GM18519 (cell line): ENCODE data around the gene GJB3.
"Not testable (repeated sequence)": the region's sequence is repeated elsewhere in the genome, so short reads cannot be mapped to it uniquely, and the experiment has no call there.

ENCODE experiments used
- ATAC-seq: cut with Tn5 transposase; IDR thresholded peaks from one replicate; pipeline ENCODE4 v1.9.1; 2021; ENCODE audit warnings: mild to moderate bottlenecking, moderate library complexity; ENCODE audit not compliant: unreplicated experiment, low FRiP score

The GJB3 gene

DNA sequence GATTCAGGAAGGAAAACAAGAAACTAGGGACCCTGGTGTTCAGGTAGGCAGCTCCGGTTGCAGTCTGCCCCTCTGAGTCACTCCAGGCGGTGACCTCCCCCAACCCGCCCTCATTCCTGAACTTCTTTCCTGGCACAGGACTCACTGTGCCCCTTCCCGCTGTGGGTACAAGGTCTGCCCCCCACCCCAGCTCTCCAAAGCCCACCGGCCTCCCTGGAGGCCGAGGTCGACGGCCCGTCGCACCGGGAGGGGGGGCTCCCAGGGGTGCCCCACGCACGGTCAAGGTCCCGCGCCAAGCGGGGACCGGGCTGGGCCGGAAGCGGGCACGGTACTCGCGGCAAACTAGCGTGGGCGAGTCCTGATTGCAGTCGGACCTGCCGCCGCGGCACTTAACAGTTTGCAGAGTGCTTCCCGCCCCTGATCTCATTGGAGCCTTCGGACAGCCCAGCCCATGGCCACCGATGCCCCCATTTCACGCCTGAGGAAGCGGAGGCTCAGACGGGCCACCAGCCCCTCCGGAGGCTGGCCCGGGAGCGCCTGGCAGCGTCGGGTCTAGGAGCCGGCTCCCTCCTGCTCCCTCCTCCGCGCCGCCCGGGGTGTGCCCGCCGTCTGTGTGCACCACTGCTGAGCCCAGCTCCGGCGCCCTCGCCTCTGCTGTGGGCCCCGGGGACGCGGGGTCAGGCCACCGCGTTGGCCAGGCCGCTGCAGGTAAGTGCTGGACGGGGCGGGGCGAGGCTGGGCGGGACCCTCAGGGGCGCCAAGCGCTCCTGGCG lies at the start of gene GJB3:
TSS of gene GJB3 (plus strand) at position 144 of the 773 bp plus-strand sequence. CDS start 3,549 bp downstream, outside the sequence.
- no peak for ATAC-seq

DNA sequence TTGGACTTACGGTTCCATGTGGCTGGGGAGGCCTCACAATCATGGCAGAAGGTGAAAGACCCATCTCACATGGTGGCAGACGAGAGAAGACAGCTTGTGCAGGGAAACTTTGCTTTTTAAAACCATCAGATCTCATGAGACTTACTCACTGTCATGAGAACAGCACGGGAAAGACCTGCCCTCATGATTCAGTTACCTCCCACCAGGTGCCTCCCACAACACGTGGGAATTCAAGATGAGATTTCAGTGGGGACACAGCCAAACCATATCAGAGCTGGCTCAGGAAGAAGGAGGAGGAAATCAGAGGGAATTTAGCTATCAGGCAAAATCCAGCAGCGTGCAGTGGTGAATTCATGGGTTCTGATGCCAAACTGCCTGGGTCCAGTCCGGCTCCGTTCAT lies 48.2 kb upstream of the GJB3 start:
- not testable (repeated sequence) for ATAC-seq

DNA sequence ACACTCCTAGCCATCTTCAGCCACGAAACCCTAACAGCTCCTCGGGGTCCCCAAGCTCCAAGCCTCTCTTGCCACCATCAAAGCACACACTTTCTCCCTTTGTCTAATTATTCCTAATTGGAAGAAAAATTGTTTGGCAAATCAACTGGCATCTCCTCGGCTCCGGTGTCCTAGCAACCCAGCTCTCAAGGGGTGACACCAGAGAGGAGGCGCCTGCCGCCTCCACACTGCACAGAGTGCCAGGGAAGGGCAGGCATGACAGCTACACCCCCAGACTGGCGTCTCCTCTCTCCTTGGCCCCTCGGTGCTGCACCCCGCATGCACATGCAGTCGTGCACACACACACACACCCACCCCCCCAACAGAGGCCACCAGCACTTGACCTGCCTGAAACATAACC lies 44.3 kb upstream of the GJB3 start:
- ATAC-seq: no peak

DNA sequence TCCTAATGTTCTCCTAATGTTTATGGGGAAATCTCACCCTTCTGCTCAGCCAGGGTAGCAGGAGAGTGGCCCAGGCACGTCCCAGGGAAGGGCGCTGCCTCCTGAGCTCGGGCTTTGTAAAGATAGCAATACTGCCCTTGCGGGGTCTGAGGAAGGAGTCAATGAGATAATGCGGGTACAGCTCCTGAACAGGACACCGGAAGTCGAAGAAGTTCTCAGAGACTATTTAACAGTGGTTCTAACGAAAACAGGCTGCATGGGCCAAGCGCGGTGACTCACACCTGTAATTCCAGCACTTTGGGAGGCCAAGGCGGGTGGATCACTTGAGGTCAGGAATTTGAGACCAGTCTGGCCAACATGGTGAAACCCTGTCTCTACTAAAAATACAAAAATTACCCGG lies 43.8 kb upstream of the GJB3 start:
- not testable (repeated sequence) for ATAC-seq

GRCh38 chr1:34739613-34740012 lies 41.4 kb upstream of the GJB3 start:
- ATAC-seq: no peak

GRCh38 chr1:34740161-34740868 lies 40.7 kb upstream of the GJB3 start:
- no peak for ATAC-seq

- no peak for ATAC-seq
Observed at GRCh38 chr1:34742667-34743270, 38.2 kb upstream of the GJB3 start.

GRCh38 chr1:34743775-34744174 lies 37.2 kb upstream of the GJB3 start:
- no peak for ATAC-seq

GRCh38 chr1:34744851-34745250 lies 36.2 kb upstream of the GJB3 start:
- no peak for ATAC-seq

GRCh38 chr1:34745666-34746065 lies 35.3 kb upstream of the GJB3 start:
- ATAC-seq: no peak

- no peak for ATAC-seq
Observed at GRCh38 chr1:34746101-34746500, 34.9 kb upstream of the GJB3 start.

DNA sequence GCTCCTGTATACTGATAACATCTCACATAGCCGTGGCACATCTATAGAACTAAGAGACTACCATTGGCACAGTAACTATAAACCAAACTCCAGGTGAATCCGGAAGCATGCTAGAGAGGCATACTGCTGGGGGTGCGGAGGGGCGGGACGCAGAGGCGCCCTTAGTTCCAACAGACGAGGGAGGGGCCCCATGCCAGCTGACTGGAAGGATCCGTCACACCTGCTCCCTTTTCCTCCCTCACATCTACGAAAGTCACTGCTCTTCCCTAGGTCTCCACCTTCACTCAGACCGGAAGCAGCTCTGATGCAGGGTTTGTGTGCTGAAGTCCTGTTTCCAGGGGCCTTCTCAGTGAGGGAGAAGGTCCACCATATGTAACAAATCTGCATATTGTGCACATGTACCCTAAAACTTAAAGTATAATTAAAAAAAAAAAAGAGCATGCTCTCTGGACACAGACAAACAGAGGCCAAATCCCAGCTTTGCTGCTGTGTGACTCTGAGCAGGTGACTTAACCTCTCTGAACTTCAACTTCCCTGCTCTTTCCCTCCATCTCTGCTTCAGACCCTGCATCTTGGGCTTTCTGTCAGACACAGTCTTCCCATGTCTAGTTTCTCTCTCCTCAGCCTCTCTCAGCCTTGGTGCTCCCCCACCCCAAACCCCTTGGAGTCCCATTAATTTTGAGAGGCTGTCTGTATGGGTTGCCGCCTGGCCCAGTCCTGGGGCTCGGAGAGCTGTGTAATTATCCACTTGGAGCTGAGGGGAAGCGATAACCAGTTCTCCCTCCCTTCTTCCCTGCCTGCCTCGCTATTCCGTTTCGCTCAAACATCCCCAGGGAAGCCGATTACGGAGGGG lies 34.0 kb upstream of the GJB3 start:
- ATAC-seq: no peak

DNA sequence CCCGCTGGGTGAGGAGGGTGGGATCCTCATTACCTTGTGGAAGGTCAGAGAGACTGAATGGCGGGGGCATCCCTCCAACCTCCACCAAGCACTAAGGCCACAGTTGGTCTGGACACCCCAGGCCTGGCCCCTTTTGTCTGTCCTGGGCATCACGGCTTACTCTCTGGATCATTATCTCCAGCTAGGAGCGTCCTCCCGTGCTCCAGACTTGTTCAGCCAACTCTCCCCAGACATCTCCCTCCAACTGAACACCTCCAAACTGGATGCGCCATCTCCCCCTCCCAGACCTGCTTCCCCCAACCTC lies 33.4 kb upstream of the GJB3 start:
- ATAC-seq: no peak

DNA sequence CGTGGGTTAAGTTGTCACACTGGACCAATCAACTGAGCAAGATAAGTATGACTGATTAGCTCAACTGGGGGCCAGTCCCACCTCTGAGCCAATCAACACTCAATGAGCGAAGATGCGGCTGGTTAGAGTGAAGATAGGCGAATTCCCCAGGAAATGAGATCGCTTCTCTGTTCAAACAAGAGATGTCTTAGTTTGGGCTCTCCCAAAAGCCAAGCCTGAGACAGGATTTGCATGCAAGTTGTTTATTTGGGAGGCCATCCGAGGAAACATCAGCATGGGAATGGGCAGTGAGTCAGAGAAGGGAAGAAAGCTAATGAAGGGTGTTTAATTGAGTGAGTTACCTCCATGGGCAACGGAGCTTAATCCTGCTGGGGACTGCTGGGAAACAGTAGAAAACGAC lies 31.0 kb upstream of the GJB3 start:
- ATAC-seq: no peak

DNA sequence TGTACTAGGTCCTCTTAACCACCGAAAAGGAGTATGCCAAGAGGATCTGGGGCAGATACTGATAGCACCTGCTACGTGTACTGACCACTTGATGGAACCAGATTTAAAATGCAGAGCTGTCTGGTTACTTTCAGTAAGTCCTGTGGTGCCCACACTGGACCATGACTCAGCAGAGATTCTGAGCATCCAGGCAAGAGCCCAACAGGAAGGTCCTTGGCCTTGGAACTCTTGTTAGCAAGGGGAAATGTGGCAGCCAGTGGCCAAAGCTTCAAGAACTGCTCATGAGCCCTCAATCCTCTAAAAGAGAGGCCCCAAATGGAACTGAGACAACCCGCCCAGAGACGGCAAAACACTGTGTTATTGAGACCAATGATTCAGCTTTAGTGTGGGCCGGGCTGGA lies 30.4 kb upstream of the GJB3 start:
- no peak for ATAC-seq

- no peak for ATAC-seq
Observed at GRCh38 chr1:34753163-34753562, 27.9 kb upstream of the GJB3 start.

GRCh38 chr1:34754964-34755637 lies 25.9 kb upstream of the GJB3 start, which contains the start of gene GJB5:
Gene GJB5, plus strand, starts transcription at chr1:34755047. Its CDS starts 2,284 bp downstream, at chr1:34757331.
- ATAC-seq: no peak

DNA sequence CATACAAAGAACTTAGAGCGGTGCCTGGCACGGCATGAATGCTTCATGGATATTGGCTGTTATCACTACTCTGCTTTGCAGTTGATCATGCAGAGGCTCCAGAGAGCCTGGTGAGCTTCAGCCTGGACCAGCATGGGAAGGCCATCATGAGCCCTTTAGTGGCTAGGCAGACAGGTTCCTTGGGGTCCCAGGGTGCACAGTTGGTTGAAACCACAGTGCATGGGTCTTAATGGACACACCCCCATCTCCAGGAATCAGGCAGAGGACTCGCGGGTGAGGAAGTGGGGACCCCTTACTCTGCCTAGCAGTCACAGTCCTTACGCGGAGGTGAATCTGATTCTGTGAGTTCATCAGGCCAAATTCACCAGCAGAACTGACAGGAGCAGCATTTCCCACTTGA lies 25.1 kb upstream of the GJB3 start:
- no peak for ATAC-seq

DNA sequence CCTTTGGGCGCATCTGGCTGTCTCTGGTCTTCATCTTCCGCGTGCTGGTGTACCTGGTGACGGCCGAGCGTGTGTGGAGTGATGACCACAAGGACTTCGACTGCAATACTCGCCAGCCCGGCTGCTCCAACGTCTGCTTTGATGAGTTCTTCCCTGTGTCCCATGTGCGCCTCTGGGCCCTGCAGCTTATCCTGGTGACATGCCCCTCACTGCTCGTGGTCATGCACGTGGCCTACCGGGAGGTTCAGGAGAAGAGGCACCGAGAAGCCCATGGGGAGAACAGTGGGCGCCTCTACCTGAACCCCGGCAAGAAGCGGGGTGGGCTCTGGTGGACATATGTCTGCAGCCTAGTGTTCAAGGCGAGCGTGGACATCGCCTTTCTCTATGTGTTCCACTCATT lies 23.6 kb upstream of the GJB3 start:
- no peak for ATAC-seq

DNA sequence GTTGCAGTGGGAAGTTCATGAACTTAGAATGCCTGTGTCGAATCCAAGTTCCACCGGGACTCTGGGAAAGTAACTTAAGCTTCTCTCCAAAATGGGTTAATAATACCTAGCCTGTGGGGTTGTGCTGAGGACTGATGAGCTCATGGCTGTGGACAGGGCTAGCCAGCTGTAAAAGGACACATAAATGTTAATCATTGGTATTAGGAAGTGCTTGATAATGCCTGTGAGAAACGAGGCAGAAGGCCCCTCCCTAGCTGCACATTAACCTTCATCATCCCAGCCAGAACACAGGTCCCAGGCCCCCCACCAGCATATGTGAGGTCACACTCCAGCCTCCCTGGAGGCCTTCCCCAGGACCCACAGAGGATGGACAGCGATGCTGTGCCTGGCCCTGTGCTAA lies 22.3 kb upstream of the GJB3 start:
- no peak for ATAC-seq
